ENCODE results near the gene GPC6.

Gene GPC6

GRCh38 chr13:94169454-94170144 lies 943.0 kb downstream of the GPC6 start:
- H3K27ac ChIP-seq (ENCODE audit: insufficient read depth in 1 of 2, low read depth in 1 of 2, low read length in 2 of 2, poor library complexity in 1 of 2, severe bottlenecking in 2 of 2) = no peak overlapping the region
- no peaks in the 10 kb centered on the region for H3K36me3 ChIP-seq (ENCODE audit: control insufficient read depth in 4 of 4, insufficient read depth in 4 of 4, low read length in 3 of 4)
- CTCF ChIA-PET = no interaction called here
- peaks cover 0 to 4% (median 0%) of the 10 kb centered on the region in 5 experiments for H3K9me3 ChIP-seq (ENCODE audit: control extremely low read depth in 1 of 5, control insufficient read depth in 4 of 5, insufficient read depth in 2 of 5, low read depth in 1 of 5, low read length in 4 of 5)
- 92% methylated on average over 4 of the region's 5 CpGs for WGBS (ENCODE audit: insufficient coverage)
- no peaks in the 10 kb centered on the region for H3K27me3 ChIP-seq (replicated peaks in 2 of 5; ENCODE audit: control insufficient read depth in 4 of 5, insufficient read depth in 5 of 5, low read length in 4 of 5)
- POLR2A ChIA-PET = no interaction called here
- no peaks in the 10 kb centered on the region for H3K4me1 ChIP-seq (ENCODE audit: control extremely low read depth in 1 of 4, control insufficient read depth in 4 of 4, insufficient read depth in 4 of 4, low read length in 3 of 4)
- no peak overlapping the region for H3K4me3 ChIP-seq (ENCODE audit: control insufficient read depth in 1 of 7, extremely low read depth in 1 of 7, insufficient read depth in 4 of 7, low read depth in 2 of 7, low read length in 6 of 7)
- no peak for DNase-seq

- no peaks in the 10 kb centered on the region for H3K27me3 ChIP-seq (replicated peaks in 2 of 5; ENCODE audit: control insufficient read depth in 4 of 5, insufficient read depth in 5 of 5, low read length in 4 of 5)
- H3K27ac ChIP-seq (ENCODE audit: insufficient read depth in 1 of 2, low read depth in 1 of 2, low read length in 2 of 2, poor library complexity in 1 of 2, severe bottlenecking in 2 of 2) = no peak overlapping the region
- no peak overlapping the region for H3K4me3 ChIP-seq (ENCODE audit: control insufficient read depth in 1 of 7, extremely low read depth in 1 of 7, insufficient read depth in 4 of 7, low read depth in 2 of 7, low read length in 6 of 7)
- H3K36me3 ChIP-seq (ENCODE audit: control insufficient read depth in 4 of 4, insufficient read depth in 4 of 4, low read length in 3 of 4) = no peaks in the 10 kb centered on the region
- H3K9me3 ChIP-seq (ENCODE audit: control extremely low read depth in 1 of 5, control insufficient read depth in 4 of 5, insufficient read depth in 2 of 5, low read depth in 1 of 5, low read length in 4 of 5) = peaks cover 0 to 4% (median 0%) of the 10 kb centered on the region in 5 experiments
- no peaks in the 10 kb centered on the region for H3K4me1 ChIP-seq (ENCODE audit: control extremely low read depth in 1 of 4, control insufficient read depth in 4 of 4, insufficient read depth in 4 of 4, low read length in 3 of 4)
- ChIA-PET CTCF (no interaction called here), POLR2A (no interaction called here)
- no peak for DNase-seq
- WGBS (ENCODE audit: insufficient coverage) = 100% methylated on average over 4 of the region's 4 CpGs
Observed at GRCh38 chr13:94170145-94170571, 943.6 kb downstream of the GPC6 start.

GRCh38 chr13:94172416-94172815 lies 945.8 kb downstream of the GPC6 start:
- no CpG with 5 or more reads among the region's 2 CpGs for WGBS (ENCODE audit: insufficient coverage)

GRCh38 chr13:94173312-94173854 lies 946.8 kb downstream of the GPC6 start:
- WGBS (ENCODE audit: insufficient coverage) = 100% methylated on average over 1 of the region's 4 CpGs
- Histone ChIP-seq H3K27ac (ENCODE audit: insufficient read depth in 1 of 2, low read depth in 1 of 2, low read length in 2 of 2, poor library complexity in 1 of 2, severe bottlenecking in 2 of 2) (no peak overlapping the region), H3K9me3 (ENCODE audit: control extremely low read depth in 1 of 5, control insufficient read depth in 4 of 5, insufficient read depth in 2 of 5, low read depth in 1 of 5, low read length in 4 of 5) (peaks cover 0 to 4% (median 0%) of the 10 kb centered on the region in 5 experiments), H3K4me1 (ENCODE audit: control extremely low read depth in 1 of 4, control insufficient read depth in 4 of 4, insufficient read depth in 4 of 4, low read length in 3 of 4) (peaks cover 5 to 12% (median 12%) of the 10 kb centered on the region in 4 experiments), H3K27me3 (replicated peaks in 2 of 5; ENCODE audit: control insufficient read depth in 4 of 5, insufficient read depth in 5 of 5, low read length in 4 of 5) (no peaks in the 10 kb centered on the region), H3K4me3 (ENCODE audit: control insufficient read depth in 1 of 7, extremely low read depth in 1 of 7, insufficient read depth in 4 of 7, low read depth in 2 of 7, low read length in 6 of 7) (no peak overlapping the region), H3K36me3 (ENCODE audit: control insufficient read depth in 4 of 4, insufficient read depth in 4 of 4, low read length in 3 of 4) (no peaks in the 10 kb centered on the region)
- DNase-seq = no peak
- CTCF ChIA-PET = interaction anchor here (0.6 kb wide), 1 partner anchor 33 kb away, joined by 3 read pairs; no protein-coding TSS in a partner anchor
- POLR2A ChIA-PET = no interaction called here

More at GRCh38 chr13:94172416-94172815, 945.8 kb downstream of the GPC6 start:
- DNase-seq = no peak
- no peaks in the 10 kb centered on the region for H3K36me3 ChIP-seq (ENCODE audit: control insufficient read depth in 4 of 4, insufficient read depth in 4 of 4, low read length in 3 of 4)
- CTCF ChIA-PET = interaction anchor here (0.6 kb wide), 1 partner anchor 32 kb away, joined by 3 read pairs; no protein-coding TSS in a partner anchor
- H3K4me1 ChIP-seq (ENCODE audit: control extremely low read depth in 1 of 4, control insufficient read depth in 4 of 4, insufficient read depth in 4 of 4, low read length in 3 of 4) = peaks cover 5 to 12% (median 11%) of the 10 kb centered on the region in 4 experiments
- H3K9me3 ChIP-seq (ENCODE audit: control extremely low read depth in 1 of 5, control insufficient read depth in 4 of 5, insufficient read depth in 2 of 5, low read depth in 1 of 5, low read length in 4 of 5) = peaks cover 0 to 4% (median 0%) of the 10 kb centered on the region in 5 experiments
- no peaks in the 10 kb centered on the region for H3K27me3 ChIP-seq (replicated peaks in 2 of 5; ENCODE audit: control insufficient read depth in 4 of 5, insufficient read depth in 5 of 5, low read length in 4 of 5)
- H3K4me3 ChIP-seq (ENCODE audit: control insufficient read depth in 1 of 7, extremely low read depth in 1 of 7, insufficient read depth in 4 of 7, low read depth in 2 of 7, low read length in 6 of 7) = no peak overlapping the region
- H3K27ac ChIP-seq (ENCODE audit: insufficient read depth in 1 of 2, low read depth in 1 of 2, low read length in 2 of 2, poor library complexity in 1 of 2, severe bottlenecking in 2 of 2) = no peak overlapping the region
- POLR2A ChIA-PET = no interaction called here

- POLR2A ChIA-PET = no interaction called here
- Histone ChIP-seq H3K4me1 (ENCODE audit: control extremely low read depth in 1 of 4, control insufficient read depth in 4 of 4, insufficient read depth in 4 of 4, low read length in 3 of 4) (peaks cover 10 to 18% (median 12%) of the 10 kb centered on the region in 4 experiments), H3K9me3 (ENCODE audit: control extremely low read depth in 1 of 5, control insufficient read depth in 4 of 5, insufficient read depth in 2 of 5, low read depth in 1 of 5, low read length in 4 of 5) (peaks cover 0 to 4% (median 0%) of the 10 kb centered on the region in 5 experiments), H3K4me3 (ENCODE audit: control insufficient read depth in 1 of 7, extremely low read depth in 1 of 7, insufficient read depth in 4 of 7, low read depth in 2 of 7, low read length in 6 of 7) (no peak overlapping the region), H3K36me3 (ENCODE audit: control insufficient read depth in 4 of 4, insufficient read depth in 4 of 4, low read length in 3 of 4) (no peaks in the 10 kb centered on the region), H3K27me3 (replicated peaks in 2 of 5; ENCODE audit: control insufficient read depth in 4 of 5, insufficient read depth in 5 of 5, low read length in 4 of 5) (no peaks in the 10 kb centered on the region), H3K27ac (ENCODE audit: insufficient read depth in 1 of 2, low read depth in 1 of 2, low read length in 2 of 2, poor library complexity in 1 of 2, severe bottlenecking in 2 of 2) (no peak overlapping the region)
- no peak for DNase-seq
- CTCF ChIA-PET = no interaction called here
Observed at GRCh38 chr13:94174009-94174408, 947.4 kb downstream of the GPC6 start.

- POLR2A ChIA-PET = no interaction called here
- Histone ChIP-seq H3K36me3 (ENCODE audit: control insufficient read depth in 4 of 4, insufficient read depth in 4 of 4, low read length in 3 of 4) (no peaks in the 10 kb centered on the region), H3K4me3 (ENCODE audit: control insufficient read depth in 1 of 7, extremely low read depth in 1 of 7, insufficient read depth in 4 of 7, low read depth in 2 of 7, low read length in 6 of 7) (no peak overlapping the region), H3K27ac (ENCODE audit: insufficient read depth in 1 of 2, low read depth in 1 of 2, low read length in 2 of 2, poor library complexity in 1 of 2, severe bottlenecking in 2 of 2) (no peak overlapping the region), H3K9me3 (ENCODE audit: control extremely low read depth in 1 of 5, control insufficient read depth in 4 of 5, insufficient read depth in 2 of 5, low read depth in 1 of 5, low read length in 4 of 5) (peaks cover 0 to 4% (median 0%) of the 10 kb centered on the region in 5 experiments), H3K27me3 (replicated peaks in 2 of 5; ENCODE audit: control insufficient read depth in 4 of 5, insufficient read depth in 5 of 5, low read length in 4 of 5) (no peaks in the 10 kb centered on the region), H3K4me1 (ENCODE audit: control extremely low read depth in 1 of 4, control insufficient read depth in 4 of 4, insufficient read depth in 4 of 4, low read length in 3 of 4) (peaks cover 10 to 20% (median 12%) of the 10 kb centered on the region in 4 experiments)
- no peak for DNase-seq
- WGBS (ENCODE audit: insufficient coverage) = no CpG with 5 or more reads among the region's 1 CpG
- CTCF ChIA-PET = interaction anchor here (2.1 kb wide), 1 partner anchor 17 kb away, joined by 5 read pairs; no protein-coding TSS in a partner anchor
Observed at GRCh38 chr13:94175076-94175475, 948.5 kb downstream of the GPC6 start.

GRCh38 chr13:94176561-94176960 lies 950.0 kb downstream of the GPC6 start:
- DNase-seq = peak in 2 of 3 donors; percentile 79 to 88
- WGBS (ENCODE audit: insufficient coverage) = 0% methylated on average over 1 of the region's 4 CpGs
- no peak overlapping the region for H3K27ac ChIP-seq (ENCODE audit: insufficient read depth in 1 of 2, low read depth in 1 of 2, low read length in 2 of 2, poor library complexity in 1 of 2, severe bottlenecking in 2 of 2)
- CTCF ChIA-PET = interaction anchor here (2.1 kb wide), 1 partner anchor 15 kb away, joined by 5 read pairs; no protein-coding TSS in a partner anchor
- no peaks in the 10 kb centered on the region for H3K27me3 ChIP-seq (replicated peaks in 2 of 5; ENCODE audit: control insufficient read depth in 4 of 5, insufficient read depth in 5 of 5, low read length in 4 of 5)
- POLR2A ChIA-PET = no interaction called here
- H3K4me1 ChIP-seq (ENCODE audit: control extremely low read depth in 1 of 4, control insufficient read depth in 4 of 4, insufficient read depth in 4 of 4, low read length in 3 of 4) = peaks cover 11 to 22% (median 14%) of the 10 kb centered on the region in 4 experiments
- H3K9me3 ChIP-seq (ENCODE audit: control extremely low read depth in 1 of 5, control insufficient read depth in 4 of 5, insufficient read depth in 2 of 5, low read depth in 1 of 5, low read length in 4 of 5) = no peaks in the 10 kb centered on the region
- no peaks in the 10 kb centered on the region for H3K36me3 ChIP-seq (ENCODE audit: control insufficient read depth in 4 of 4, insufficient read depth in 4 of 4, low read length in 3 of 4)
- no peak overlapping the region for H3K4me3 ChIP-seq (ENCODE audit: control insufficient read depth in 1 of 7, extremely low read depth in 1 of 7, insufficient read depth in 4 of 7, low read depth in 2 of 7, low read length in 6 of 7)

Data from common myeloid progenitor, CD34-positive (primary cell).